Mammary epithelial cell (primary cell): ENCODE measurements around the gene GCN1.

Experiments used
- EZH2 ChIP-seq: IDR thresholded peaks from 2 replicates; pipeline ENCODE4 v1.6.1; 2012; ENCODE audit warnings: low read length, inconsistent platforms, borderline replicate concordance
- TF ChIP-seq, protein P1 (sequence below), 2 donors: IDR thresholded peaks in 1 of 2; conservative IDR thresholded peaks in 1 of 2; 2 replicates each; pipeline ENCODE4 v1.5.1; 2011 to 2012; ENCODE audit warnings: inconsistent platforms in 2 of 2, low read length in 2 of 2, mild to moderate bottlenecking in 2 of 2, control low read depth in 1 of 2, low read depth in 1 of 2; ENCODE audit not compliant: insufficient read depth in 1 of 2; ENCODE audit errors: extremely low read depth in 1 of 2

DNA sequence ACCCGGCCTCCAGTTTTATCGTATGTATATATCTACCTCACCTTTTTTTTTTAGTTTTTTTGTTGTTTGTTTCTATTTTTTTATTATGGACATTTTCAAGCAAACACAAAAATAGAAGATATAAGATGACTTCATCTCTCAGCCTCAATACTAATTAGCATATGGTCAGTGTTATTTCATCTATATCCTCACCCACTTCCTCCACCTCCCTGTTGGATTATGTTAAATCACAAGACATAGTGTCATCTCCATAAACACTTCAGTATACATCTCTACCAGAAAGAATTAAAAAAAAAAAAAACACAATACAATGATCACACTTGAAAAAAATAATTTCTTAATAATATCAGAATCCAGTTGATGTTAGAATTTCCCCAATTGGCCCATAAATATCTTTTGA lies 112.9 kb downstream of the GCN1 start:
- TF ChIP-seq, protein P1, sequence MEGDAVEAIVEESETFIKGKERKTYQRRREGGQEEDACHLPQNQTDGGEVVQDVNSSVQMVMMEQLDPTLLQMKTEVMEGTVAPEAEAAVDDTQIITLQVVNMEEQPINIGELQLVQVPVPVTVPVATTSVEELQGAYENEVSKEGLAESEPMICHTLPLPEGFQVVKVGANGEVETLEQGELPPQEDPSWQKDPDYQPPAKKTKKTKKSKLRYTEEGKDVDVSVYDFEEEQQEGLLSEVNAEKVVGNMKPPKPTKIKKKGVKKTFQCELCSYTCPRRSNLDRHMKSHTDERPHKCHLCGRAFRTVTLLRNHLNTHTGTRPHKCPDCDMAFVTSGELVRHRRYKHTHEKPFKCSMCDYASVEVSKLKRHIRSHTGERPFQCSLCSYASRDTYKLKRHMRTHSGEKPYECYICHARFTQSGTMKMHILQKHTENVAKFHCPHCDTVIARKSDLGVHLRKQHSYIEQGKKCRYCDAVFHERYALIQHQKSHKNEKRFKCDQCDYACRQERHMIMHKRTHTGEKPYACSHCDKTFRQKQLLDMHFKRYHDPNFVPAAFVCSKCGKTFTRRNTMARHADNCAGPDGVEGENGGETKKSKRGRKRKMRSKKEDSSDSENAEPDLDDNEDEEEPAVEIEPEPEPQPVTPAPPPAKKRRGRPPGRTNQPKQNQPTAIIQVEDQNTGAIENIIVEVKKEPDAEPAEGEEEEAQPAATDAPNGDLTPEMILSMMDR (conservative IDR thresholded peaks at IDR 0.05 in 1 of 2, IDR thresholded peaks at IDR 0.05 in 1 of 2; ENCODE audit: extremely low read depth in 1 of 2, insufficient read depth in 1 of 2, low read depth in 1 of 2, low read length in 2 of 2): no peak
- no peak for TF ChIP-seq EZH2
